GM19099 (cell line): Measurements from ENCODE around the gene IPO13.
A peak's percentile ranks its signal among the peaks of the same experiment; 100 is the strongest.

Experiments
- POLR2A ChIP-seq: IDR thresholded peaks from 3 replicates; pipeline ENCODE4 v1.6.1; 2011; ENCODE audit warnings: low read depth; ENCODE audit not compliant: insufficient read length; ENCODE audit errors: extremely low read depth

IPO13 gene

GRCh38 chr1:43982808-43983207 is 36.1 kb downstream of the IPO13 start:
- no peak for TF ChIP-seq POLR2A

GRCh38 chr1:43983253-43983899 is 36.6 kb downstream of the IPO13 start:
- no peak for TF ChIP-seq POLR2A

DNA sequence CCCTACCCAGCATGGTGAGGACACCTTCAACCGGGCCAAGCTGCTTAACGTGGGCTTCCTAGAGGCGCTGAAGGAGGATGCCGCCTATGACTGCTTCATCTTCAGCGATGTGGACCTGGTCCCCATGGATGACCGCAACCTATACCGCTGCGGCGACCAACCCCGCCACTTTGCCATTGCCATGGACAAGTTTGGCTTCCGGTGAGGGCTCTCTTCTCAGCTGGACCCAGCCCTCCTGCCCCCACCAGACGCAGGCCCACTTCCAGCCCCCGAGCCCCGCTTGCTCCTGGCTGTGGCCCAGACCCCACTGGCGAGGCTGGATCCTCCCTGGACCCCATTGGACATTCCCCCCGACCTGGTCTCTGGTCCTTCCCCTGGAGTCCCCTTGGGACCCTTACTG is 38.1 kb downstream of the IPO13 start:
- no peak for TF ChIP-seq POLR2A

DNA sequence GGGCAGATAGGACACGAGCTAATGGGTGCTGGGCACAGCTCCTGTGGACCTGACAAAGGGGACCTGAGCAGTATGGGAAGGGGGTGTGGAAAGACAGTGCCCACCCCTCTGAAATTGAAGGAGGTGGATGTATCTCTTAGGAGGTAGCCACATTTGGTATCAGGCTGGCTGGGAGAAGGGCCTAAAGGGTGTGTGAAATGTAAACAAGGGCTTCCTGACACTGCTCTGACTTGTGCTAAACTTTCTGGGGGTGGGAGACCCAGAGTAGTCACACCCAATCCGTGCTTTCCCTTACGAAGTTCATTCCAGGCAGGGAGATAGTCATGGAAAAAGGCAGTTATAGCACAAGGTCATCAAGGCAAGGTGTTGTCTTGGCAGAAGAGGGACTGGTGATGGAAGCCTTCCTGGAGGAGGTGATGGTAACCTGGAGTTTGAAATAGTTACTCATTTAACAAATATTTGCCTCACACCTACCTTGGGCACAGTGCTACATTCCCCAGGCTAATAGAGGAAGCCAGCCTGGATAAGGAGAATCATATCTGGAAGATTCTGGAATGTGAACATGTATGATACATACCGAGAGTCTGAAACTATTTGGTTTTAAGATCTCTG is 39.3 kb downstream of the IPO13 start:
- TF ChIP-seq POLR2A: no peak

DNA sequence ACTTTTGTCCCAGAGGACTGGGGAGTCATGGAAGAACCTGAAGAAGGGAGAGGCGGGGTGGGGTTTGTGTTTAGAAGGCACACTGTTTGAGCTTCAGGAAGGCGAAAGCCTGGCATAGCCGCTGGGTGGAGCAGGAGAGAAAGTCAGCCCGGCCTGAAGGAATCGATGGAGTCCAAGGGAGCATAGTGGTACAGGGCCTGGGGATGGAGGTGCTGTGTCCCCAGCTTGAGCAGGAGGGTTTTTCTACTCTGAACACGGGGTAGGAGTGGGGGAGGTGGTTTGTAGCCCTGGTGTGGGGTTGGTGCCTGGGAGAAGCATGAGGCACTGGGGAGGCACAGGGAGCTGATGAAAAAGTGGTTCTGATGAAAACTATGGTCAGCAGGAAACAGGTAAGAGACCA is 40.0 kb downstream of the IPO13 start:
- no peak for TF ChIP-seq POLR2A

- TF ChIP-seq POLR2A: no peak
These were observed 40.6 kb downstream of the IPO13 start for GRCh38 chr1:43987159-43987902.

GRCh38 chr1:43990271-43991199 is 43.8 kb downstream of the IPO13 start:
- TF ChIP-seq POLR2A: no peak

DNA sequence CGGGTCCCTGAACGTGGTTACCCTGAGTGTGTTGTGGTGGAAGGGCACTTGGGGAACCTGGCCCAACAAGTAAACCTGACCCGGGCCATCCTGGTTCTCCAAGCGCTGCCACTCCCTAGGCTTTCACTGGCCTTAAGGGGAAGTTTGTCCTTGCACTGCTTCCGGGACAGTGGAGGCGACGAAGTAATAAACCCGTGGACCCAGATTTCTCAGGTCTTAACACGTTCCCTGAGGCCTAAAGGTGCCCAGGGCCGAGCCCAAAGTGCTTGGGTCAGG is 44.4 kb downstream of the IPO13 start:
- peak; percentile 22 for TF ChIP-seq POLR2A

DNA sequence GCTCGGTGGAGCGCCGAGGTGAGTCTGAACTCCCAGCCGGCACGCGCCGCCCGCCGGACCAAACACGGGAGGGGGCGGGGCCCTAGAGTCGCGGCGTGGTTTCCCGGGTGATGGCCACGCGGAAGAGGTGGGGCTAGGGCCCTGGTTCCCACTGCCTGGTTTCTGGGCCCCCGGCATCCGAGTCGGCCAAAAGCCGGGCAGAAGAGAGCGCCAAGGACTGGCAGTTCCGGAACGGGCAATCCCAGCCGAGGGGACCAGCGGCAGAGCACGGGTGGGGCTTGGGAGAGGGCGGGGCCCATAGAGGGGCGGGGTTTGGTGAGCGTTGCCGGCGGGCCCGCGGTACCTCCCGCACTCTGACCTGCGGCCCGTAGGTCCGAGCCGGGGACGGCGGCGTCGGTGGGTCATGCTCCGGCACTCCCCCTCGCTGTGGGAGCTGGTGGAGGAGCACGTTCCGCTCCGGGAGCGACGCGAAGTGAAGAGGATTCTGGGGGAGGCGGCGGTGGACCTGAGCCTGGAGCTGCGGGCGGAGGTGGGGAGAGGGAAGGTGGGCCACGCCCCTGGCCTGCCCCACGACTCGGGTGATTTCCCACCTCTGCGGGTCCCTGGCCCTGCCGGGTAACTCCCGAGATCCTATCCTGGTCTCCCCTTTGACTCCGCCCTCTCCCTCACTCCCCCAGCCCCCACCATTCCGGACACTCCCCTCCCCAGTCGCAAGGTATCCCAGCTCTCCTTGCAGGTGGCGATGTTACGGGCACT is 44.9 kb downstream of the IPO13 start, which contains the start of gene CCDC24:
CCDC24 (plus strand) TSS at position 124 of the 756 bp plus-strand sequence; CDS start at position 404, 280 bp downstream.
- TF ChIP-seq POLR2A: no peak

DNA sequence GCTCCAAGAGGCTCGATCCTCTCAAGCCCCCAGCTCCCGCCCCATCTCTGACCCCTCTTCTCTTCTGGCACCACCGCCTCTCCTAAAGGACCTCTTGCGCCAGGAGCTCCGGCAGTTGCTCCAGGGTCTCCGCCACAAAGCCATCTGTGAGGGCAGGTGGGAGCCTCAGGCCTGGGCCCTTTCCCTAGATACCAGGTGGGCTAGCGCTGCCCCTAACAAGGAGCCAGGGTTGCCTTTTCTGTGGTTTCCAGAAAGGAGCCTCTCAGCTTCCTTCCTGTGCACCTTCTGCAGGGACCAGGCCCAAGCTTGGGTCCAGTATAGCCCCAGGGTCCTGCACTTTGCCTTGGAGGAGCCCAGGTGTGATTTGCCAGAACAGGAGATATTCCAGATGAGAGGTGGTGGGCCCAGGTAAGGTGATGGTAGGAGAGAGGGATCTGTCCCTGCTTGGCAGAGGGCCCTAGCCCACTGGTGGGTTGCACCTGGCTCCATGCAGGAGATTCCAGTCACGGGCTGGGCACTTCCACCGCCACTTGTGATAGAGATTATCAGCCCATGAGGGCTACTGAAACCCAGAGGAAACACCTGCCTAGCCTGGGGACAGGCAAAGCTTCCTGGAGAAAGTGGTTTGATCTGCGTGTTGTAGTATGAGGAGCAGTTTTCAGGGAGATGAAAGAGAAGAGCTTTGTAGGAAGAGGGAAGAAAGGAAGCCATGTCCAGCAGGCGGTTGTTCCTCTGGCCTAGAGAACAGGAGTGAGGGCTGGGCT is 45.7 kb downstream of the IPO13 start:
- TF ChIP-seq POLR2A: no peak

- TF ChIP-seq POLR2A: no peak
These were observed 46.6 kb downstream of the IPO13 start for GRCh38 chr1:43993206-43993914.

DNA sequence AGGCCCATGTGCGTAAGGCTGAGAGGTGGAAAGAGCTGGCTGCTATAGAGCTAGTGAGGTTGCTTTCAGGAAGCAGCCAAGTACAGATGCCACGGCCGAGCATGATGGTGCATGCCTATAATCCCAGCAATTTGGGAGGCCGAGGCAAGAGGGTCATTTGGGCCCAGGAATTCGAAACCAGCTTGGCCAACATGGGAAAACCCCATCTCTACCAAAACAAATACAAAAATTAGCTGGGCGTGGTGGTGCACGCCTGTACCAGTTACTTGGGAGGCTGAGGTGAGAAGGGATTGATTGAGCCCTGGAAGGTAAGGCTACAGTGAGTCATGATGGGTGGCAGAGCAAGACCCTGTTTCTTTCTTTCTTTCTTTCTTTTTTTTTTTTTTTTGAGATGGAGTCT is 47.3 kb downstream of the IPO13 start:
- TF ChIP-seq POLR2A: no peak
